Measurements from ENCODE around the gene ROBO1. TPM values are rescaled to one million over a fixed set of nuclear protein-coding genes. Genes with fewer than 3 reads are reported as not detected.

The ROBO1 gene
- total and polyA plus RNA-seq, 2 of the 8 experiments (the other 6 are each of a cell fraction or from before 2014, with no cell fraction given) = 51.4 to 91.0 TPM

- TF ChIP-seq CBX8 (IDR thresholded peaks at IDR 0.05; ENCODE audit: borderline replicate concordance, low read depth, low read length) (no peak), YY1 (IDR thresholded peaks at IDR 0.05; ENCODE audit: low read depth, low read length) (peak; percentile 57; the same call in 1 of the 2 replicates), HDAC6 (IDR thresholded peaks at IDR 0.05; ENCODE audit: low read depth, low read length) (no peak), SIN3A (conservative IDR thresholded peaks at IDR 0.05 in 1 of 2, IDR thresholded peaks at IDR 0.05 in 1 of 2; ENCODE audit: low read depth in 1 of 2, low read length in 2 of 2) (no peak), SP1 (IDR thresholded peaks at IDR 0.05; ENCODE audit: low read depth, low read length) (peak; percentile 54; the same call in 1 of the 2 replicates), CHD7 (IDR thresholded peaks at IDR 0.05; ENCODE audit: insufficient replicate concordance, low read length) (peak; percentile 77), BACH1 (IDR thresholded peaks at IDR 0.05; ENCODE audit: low read length) (no peak), TAF1 (IDR thresholded peaks at IDR 0.05; ENCODE audit: low read depth, low read length) (no peak), POLR2AphosphoS5 (IDR thresholded peaks at IDR 0.05; ENCODE audit: low read depth, low read length) (no peak), RXRA (IDR thresholded peaks at IDR 0.05; ENCODE audit: insufficient read depth, low read depth, low read length) (no peak), POU5F1 (IDR thresholded peaks at IDR 0.05; ENCODE audit: low read depth, low read length) (no peak)
Observed at GRCh38 chr3:79233431-79234060, 534.3 kb downstream of the ROBO1 start (continued).
